GM19452 (cell line): ENCODE measurements around the gene OVOL2.
"Not testable (repeated sequence)": the region's sequence is repeated elsewhere in the genome, so short reads cannot be mapped to it uniquely, and the experiment has no call there.

Experiments
- ATAC-seq: cut with Tn5 transposase; IDR thresholded peaks from one replicate; pipeline ENCODE4 v1.9.1; 2021; ENCODE audit not compliant: unreplicated experiment

OVOL2 gene

GRCh38 chr20:18057101-18057993 is at the start of gene OVOL2:
OVOL2 (minus strand) TSS chr20:18057916; CDS start chr20:18057634, 282 bp downstream.
- no peak for ATAC-seq

- no peak for ATAC-seq
Observed at GRCh38 chr20:18103497-18103896, 45.8 kb upstream of the OVOL2 start.

GRCh38 chr20:18101125-18101810 is 43.6 kb upstream of the OVOL2 start:
- ATAC-seq = no peak

- ATAC-seq = not testable (repeated sequence)
Observed at GRCh38 chr20:18100569-18100968, 42.9 kb upstream of the OVOL2 start.

- no peak for ATAC-seq
Observed at GRCh38 chr20:18094191-18094590, 36.5 kb upstream of the OVOL2 start.

- ATAC-seq = no peak
Observed at GRCh38 chr20:18093388-18093787, 35.7 kb upstream of the OVOL2 start.

- no peak for ATAC-seq
Observed at GRCh38 chr20:18092890-18093289, 35.2 kb upstream of the OVOL2 start.

GRCh38 chr20:18091623-18092022 is 33.9 kb upstream of the OVOL2 start:
- no peak for ATAC-seq

- no peak for ATAC-seq
Observed at GRCh38 chr20:18090477-18090876, 32.8 kb upstream of the OVOL2 start.

- no peak for ATAC-seq
Observed at GRCh38 chr20:18090044-18090443, 32.3 kb upstream of the OVOL2 start.

GRCh38 chr20:18088841-18089240 is 31.1 kb upstream of the OVOL2 start:
- ATAC-seq = not testable (repeated sequence)

- not testable (repeated sequence) for ATAC-seq
Observed at GRCh38 chr20:18088298-18088697, 30.6 kb upstream of the OVOL2 start.

GRCh38 chr20:18087054-18087453 is 29.3 kb upstream of the OVOL2 start:
- no peak for ATAC-seq

- not testable (repeated sequence) for ATAC-seq
Observed at GRCh38 chr20:18080836-18081235, 23.1 kb upstream of the OVOL2 start.

GRCh38 chr20:18079756-18080353 is 22.1 kb upstream of the OVOL2 start:
- no peak for ATAC-seq

GRCh38 chr20:18077157-18077556 is 19.4 kb upstream of the OVOL2 start:
- ATAC-seq = no peak

GRCh38 chr20:18072532-18072931 is 14.8 kb upstream of the OVOL2 start:
- ATAC-seq = no peak

- no peak for ATAC-seq
Observed at GRCh38 chr20:18066421-18067333, 9.0 kb upstream of the OVOL2 start.

GRCh38 chr20:18063676-18064075 is 6.0 kb upstream of the OVOL2 start:
- no peak for ATAC-seq

- ATAC-seq = no peak
Observed at GRCh38 chr20:18059603-18060002, 1.9 kb upstream of the OVOL2 start.
